Measurements from ENCODE around the gene GRN. TPM values are rescaled to one million over a fixed set of nuclear protein-coding genes. Genes with fewer than 3 reads are reported as not detected.

Gene GRN
- polyA plus RNA-seq, 1 donor = 469 TPM

DNA sequence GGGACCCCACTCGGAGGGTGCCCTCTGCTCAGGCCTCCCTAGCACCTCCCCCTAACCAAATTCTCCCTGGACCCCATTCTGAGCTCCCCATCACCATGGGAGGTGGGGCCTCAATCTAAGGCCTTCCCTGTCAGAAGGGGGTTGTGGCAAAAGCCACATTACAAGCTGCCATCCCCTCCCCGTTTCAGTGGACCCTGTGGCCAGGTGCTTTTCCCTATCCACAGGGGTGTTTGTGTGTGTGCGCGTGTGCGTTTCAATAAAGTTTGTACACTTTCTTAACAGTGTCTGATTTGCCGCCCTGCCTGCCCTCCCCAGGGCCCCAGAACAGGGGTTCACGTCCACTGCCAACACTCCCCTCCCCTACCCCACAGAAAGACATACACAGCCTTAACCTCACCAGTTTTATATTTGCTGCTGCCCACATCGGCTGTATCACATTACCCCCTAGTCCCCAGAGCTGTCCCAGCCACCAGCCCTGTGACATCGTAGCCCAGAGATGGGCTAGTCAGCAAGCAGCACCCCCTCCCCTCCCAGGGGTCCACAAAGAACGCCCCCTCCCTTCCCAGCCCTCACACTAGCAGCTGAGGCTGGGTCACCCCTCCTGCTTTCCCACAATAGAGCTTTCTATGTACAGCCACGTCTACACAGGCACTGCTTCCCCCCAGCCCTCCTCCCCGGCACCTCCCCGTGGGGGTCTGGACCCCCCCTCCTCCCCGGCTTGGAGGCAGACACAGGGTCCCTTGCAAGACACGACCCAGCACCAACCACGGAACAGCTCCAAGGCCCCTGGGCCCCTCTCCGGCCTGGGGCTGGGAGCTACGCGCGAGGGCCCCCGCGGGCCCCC, 7.9 kb downstream of the GRN start:
- no peaks in the 10 kb centered on the region for H3K4me1 ChIP-seq (ENCODE audit: control insufficient read depth, insufficient read depth, low read length)
- DNase-seq = no peak
- no CpG with 5 or more reads among the region's 22 CpGs for WGBS (ENCODE audit: insufficient coverage, low lambda C conversion rate)
- no peak overlapping the region for H3K27ac ChIP-seq (ENCODE audit: low read length)
- H3K4me3 ChIP-seq (ENCODE audit: low read length) = peak overlapping the region; percentile 10
- no peaks in the 10 kb centered on the region for H3K27me3 ChIP-seq (ENCODE audit: control insufficient read depth, insufficient read depth, low read length)
- no peaks in the 10 kb centered on the region for H3K9me3 ChIP-seq (ENCODE audit: control insufficient read depth, low read depth, low read length)
- peaks cover 50% of the 10 kb centered on the region for H3K36me3 ChIP-seq (ENCODE audit: control insufficient read depth, insufficient read depth, low read length)

DNA sequence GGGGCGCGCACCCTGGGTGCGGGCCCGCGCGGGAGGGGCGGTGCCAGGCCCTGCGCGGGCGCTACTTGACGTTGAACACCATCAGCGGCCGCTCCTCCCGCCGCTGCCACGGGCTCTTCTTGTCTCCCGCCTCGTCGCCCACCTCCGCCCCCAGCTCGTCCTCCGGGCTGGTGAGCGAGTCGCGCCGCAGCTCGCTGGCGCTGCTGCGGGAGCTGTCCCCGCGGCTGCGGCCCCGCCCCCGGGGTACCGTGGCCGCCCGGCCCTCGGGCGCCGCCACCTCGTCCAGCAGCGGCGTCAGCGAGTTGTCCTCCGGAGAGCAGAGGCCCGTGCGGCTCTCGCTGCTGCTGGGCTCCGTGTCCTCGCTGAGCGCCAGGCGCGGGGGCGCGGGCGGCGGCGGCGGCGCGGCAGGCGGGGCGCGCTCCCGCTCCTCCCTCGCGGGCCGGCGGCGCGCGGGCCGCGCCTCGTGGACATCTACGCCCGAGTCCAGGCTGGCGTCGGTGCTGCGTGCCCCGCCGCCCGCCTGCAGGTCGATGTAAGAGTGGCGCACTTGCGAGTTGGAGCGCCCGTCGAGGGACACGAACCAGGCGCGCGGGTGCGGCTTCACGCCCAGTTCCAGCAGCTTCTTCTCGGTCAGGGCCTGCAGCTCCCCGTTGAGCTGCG, 8.7 kb downstream of the GRN start:
- Histone ChIP-seq H3K27ac (ENCODE audit: low read length) (no peak overlapping the region), H3K9me3 (ENCODE audit: control insufficient read depth, low read depth, low read length) (no peaks in the 10 kb centered on the region), H3K4me1 (ENCODE audit: control insufficient read depth, insufficient read depth, low read length) (no peaks in the 10 kb centered on the region), H3K4me3 (ENCODE audit: low read length) (peak overlapping the region; percentile 10), H3K36me3 (ENCODE audit: control insufficient read depth, insufficient read depth, low read length) (peaks cover 43% of the 10 kb centered on the region), H3K27me3 (ENCODE audit: control insufficient read depth, insufficient read depth, low read length) (no peaks in the 10 kb centered on the region)
- WGBS (ENCODE audit: insufficient coverage, low lambda C conversion rate) = no CpG with 5 or more reads among the region's 98 CpGs
- DNase-seq = peak in 1 of 2 donors; percentile 51

DNA sequence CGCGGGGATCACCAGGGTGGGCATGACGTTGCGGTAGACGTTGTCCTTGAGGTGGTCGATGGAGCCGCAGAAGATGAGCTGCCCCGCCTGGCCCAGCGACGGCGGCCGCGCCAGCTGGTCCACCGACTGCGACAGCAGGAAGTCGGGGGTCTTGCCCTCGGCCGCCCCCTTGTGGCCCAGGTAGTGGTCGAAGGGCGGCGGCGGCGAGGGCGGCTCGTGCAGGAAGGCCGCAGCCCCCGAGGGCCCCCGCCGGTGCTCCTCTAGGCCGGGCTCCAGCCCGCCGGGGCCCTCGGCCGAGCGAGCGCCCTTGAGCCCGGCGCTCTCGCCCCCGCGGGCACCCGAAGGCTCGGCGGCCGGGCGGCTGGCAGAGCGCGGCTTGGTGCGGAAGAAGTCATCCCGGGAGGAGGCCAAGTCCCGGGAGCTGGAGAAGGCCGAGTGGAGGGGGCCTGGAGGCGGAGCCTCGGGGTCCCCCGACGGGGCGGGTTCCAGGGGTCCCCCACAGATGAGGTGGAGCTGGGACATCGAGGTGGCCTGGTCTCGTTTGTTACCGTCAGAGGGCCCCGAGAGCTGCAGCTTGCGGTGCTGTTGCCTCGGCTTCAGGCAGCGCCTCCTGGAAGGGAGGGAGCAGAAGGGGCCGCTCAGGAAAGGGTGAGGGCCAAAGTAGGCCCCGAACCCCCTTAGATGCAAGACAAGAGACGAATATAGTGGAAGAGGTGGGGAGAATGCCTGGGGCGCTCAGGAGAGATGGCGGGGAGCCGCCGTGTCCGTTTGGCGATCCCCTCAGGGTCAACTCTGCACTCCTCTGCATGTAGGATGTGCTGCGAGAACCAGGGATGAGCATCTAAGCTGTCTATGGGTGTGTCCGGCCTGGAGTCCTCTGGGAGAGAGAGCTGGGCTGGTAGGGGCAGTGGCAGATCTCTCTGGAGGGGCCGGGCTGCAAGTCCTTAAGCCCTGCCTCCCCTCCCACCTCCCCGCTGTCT, 9.8 kb downstream of the GRN start:
- Histone ChIP-seq H3K27ac (ENCODE audit: low read length) (no peak overlapping the region), H3K4me3 (ENCODE audit: low read length) (no peak overlapping the region), H3K27me3 (ENCODE audit: control insufficient read depth, insufficient read depth, low read length) (no peaks in the 10 kb centered on the region), H3K9me3 (ENCODE audit: control insufficient read depth, low read depth, low read length) (no peaks in the 10 kb centered on the region), H3K36me3 (ENCODE audit: control insufficient read depth, insufficient read depth, low read length) (peaks cover 32% of the 10 kb centered on the region), H3K4me1 (ENCODE audit: control insufficient read depth, insufficient read depth, low read length) (no peaks in the 10 kb centered on the region)
- no CpG with 5 or more reads among the region's 77 CpGs for WGBS (ENCODE audit: insufficient coverage, low lambda C conversion rate)
- DNase-seq = peak in 1 of 2 donors; percentile 55

DNA sequence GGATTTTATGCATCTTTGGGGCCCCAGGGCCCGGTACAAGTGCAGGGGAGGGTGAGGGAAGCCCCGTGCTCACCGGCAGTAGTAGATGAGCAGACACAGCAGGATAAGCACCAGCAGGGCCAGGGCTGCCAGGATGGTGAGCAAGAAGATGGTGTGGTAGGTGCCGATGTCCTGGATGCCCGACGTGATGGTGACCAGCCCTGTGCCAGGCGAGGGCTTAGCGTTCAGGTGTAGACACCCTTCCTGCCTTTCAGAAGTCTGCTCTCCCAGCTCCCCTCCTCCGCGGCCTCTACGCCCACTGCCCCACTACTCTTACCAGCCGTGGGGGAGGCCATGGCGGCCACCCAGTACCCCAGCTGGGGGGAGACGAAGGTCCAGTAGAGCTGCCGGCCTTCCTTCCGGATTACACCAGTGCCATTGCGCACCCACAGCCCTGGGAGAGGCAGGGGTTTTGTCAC, 10.6 kb downstream of the GRN start:
- H3K27me3 ChIP-seq (ENCODE audit: control insufficient read depth, insufficient read depth, low read length) = no peaks in the 10 kb centered on the region
- H3K27ac ChIP-seq (ENCODE audit: low read length) = no peak overlapping the region
- H3K4me1 ChIP-seq (ENCODE audit: control insufficient read depth, insufficient read depth, low read length) = peaks cover 2% of the 10 kb centered on the region
- no peak for DNase-seq
- H3K9me3 ChIP-seq (ENCODE audit: control insufficient read depth, low read depth, low read length) = no peaks in the 10 kb centered on the region
- H3K36me3 ChIP-seq (ENCODE audit: control insufficient read depth, insufficient read depth, low read length) = peaks cover 26% of the 10 kb centered on the region
- no CpG with 5 or more reads among the region's 17 CpGs for WGBS (ENCODE audit: insufficient coverage, low lambda C conversion rate)
- H3K4me3 ChIP-seq (ENCODE audit: low read length) = no peak overlapping the region

DNA sequence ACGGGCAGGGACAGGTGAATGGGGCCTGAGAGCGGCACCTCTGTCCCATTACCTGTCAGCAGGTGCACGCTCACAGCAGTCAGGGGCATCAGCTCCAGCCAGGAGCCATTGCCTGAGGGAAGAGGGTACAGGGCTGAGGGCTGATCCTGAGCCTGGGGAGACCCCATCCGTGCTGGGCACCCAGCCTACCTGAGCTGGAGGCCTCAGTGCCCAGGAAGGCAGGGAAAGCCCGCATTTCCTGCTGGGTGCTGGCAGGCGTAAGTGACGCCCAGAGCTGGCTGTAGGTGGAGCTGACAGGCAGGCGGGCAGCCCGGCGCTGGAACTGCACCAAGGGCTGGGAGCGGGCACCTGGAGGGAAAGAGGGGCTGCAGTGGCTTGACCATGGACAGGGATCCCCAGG, 11.1 kb downstream of the GRN start:
- WGBS (ENCODE audit: insufficient coverage, low lambda C conversion rate) = no CpG with 5 or more reads among the region's 11 CpGs
- Histone ChIP-seq H3K27ac (ENCODE audit: low read length) (no peak overlapping the region), H3K9me3 (ENCODE audit: control insufficient read depth, low read depth, low read length) (no peaks in the 10 kb centered on the region), H3K27me3 (ENCODE audit: control insufficient read depth, insufficient read depth, low read length) (no peaks in the 10 kb centered on the region), H3K4me1 (ENCODE audit: control insufficient read depth, insufficient read depth, low read length) (peaks cover 8% of the 10 kb centered on the region), H3K36me3 (ENCODE audit: control insufficient read depth, insufficient read depth, low read length) (peaks cover 20% of the 10 kb centered on the region), H3K4me3 (ENCODE audit: low read length) (no peak overlapping the region)
- no peak for DNase-seq

DNA sequence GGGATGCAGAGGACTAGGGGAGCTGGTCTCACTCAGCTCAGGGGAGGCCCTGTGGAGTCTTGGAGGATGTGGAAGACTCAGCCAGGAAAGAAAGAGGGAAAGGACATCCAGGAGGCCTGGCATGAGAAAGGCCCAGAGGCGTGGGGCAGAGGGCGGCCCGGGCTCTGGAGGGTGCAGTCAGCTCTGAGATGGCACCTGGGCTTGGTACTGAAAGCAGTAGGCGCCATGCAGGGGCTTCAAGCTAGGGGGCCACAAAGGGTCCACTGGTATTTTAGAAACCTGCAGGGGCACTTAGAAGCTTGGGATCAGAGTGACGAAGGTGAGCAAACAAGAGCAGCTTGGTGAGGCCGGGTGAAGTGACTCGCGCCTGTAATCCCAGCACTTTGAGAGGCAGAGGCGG, 13.0 kb downstream of the GRN start:
- H3K36me3 ChIP-seq (ENCODE audit: control insufficient read depth, insufficient read depth, low read length) = peaks cover 3% of the 10 kb centered on the region
- H3K27ac ChIP-seq (ENCODE audit: low read length) = no peak overlapping the region
- H3K4me1 ChIP-seq (ENCODE audit: control insufficient read depth, insufficient read depth, low read length) = peaks cover 10% of the 10 kb centered on the region
- H3K27me3 ChIP-seq (ENCODE audit: control insufficient read depth, insufficient read depth, low read length) = peaks cover 10% of the 10 kb centered on the region
- WGBS (ENCODE audit: insufficient coverage, low lambda C conversion rate) = 73% methylated on average over 3 of the region's 9 CpGs
- no peak for DNase-seq
- no peaks in the 10 kb centered on the region for H3K9me3 ChIP-seq (ENCODE audit: control insufficient read depth, low read depth, low read length)
- no peak overlapping the region for H3K4me3 ChIP-seq (ENCODE audit: low read length)

DNA sequence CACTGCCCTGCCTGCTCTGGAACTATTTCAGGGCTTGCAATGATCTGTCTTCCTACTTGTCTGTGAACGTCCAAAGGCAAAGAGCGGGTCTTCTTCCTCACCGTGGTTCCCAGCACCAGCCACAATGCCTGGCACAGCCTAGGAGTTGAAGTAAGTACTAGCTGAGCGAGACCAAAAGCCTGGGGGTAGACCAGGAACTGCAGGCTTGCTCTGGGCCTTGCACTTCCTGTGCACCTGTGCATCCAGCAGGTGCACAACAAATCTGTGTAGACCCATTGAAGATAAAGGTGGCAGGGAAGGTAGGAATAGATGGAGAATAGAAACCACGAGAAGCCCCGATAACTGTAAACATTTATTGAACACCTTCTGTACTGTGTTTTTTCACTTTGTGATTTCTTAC, 13.9 kb downstream of the GRN start:
- Histone ChIP-seq H3K36me3 (ENCODE audit: control insufficient read depth, insufficient read depth, low read length) (peaks cover 3% of the 10 kb centered on the region), H3K27ac (ENCODE audit: low read length) (no peak overlapping the region), H3K4me3 (ENCODE audit: low read length) (no peak overlapping the region), H3K4me1 (ENCODE audit: control insufficient read depth, insufficient read depth, low read length) (peaks cover 10% of the 10 kb centered on the region), H3K27me3 (ENCODE audit: control insufficient read depth, insufficient read depth, low read length) (peaks cover 15% of the 10 kb centered on the region), H3K9me3 (ENCODE audit: control insufficient read depth, low read depth, low read length) (no peaks in the 10 kb centered on the region)
- WGBS (ENCODE audit: insufficient coverage, low lambda C conversion rate) = 80% methylated on average over 2 of the region's 6 CpGs
- no peak for DNase-seq

DNA sequence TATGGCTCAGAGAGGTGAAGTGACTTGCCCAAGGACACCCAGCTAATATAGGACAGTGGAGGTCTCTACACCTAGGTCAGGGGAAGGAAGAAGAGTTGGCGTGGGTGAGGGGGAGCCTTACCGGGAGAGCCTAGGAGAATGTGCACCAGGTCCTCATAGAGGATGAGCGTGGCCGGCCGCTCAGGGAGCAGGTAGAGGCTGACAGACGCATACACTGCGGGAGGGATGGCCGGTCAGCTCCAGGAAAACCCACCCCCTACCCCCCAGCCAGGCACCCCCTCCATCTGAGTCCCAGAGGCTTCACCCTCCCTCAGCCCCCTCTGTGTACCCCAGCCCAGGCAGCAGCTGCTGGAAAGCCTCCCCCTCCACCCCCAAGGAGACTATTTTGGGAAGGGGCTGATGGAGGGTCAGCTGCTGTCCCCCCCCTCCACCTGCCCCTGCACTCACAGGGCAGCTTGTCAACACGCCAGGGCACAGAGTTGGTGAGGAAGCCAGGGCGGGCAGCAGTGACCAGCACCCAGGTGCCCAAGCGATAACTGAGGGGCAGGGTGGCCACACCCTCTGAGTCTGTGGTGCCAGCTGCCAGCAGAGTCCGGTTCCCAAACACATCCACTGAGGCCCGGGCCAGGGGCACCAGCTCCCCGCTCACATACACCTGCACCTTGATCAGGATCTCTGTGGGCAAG, 14.5 kb downstream of the GRN start:
- DNase-seq = no peak
- H3K36me3 ChIP-seq (ENCODE audit: control insufficient read depth, insufficient read depth, low read length) = peaks cover 3% of the 10 kb centered on the region
- H3K27ac ChIP-seq (ENCODE audit: low read length) = no peak overlapping the region
- H3K4me3 ChIP-seq (ENCODE audit: low read length) = no peak overlapping the region
- H3K4me1 ChIP-seq (ENCODE audit: control insufficient read depth, insufficient read depth, low read length) = peaks cover 10% of the 10 kb centered on the region
- peaks cover 16% of the 10 kb centered on the region for H3K27me3 ChIP-seq (ENCODE audit: control insufficient read depth, insufficient read depth, low read length)
- no peaks in the 10 kb centered on the region for H3K9me3 ChIP-seq (ENCODE audit: control insufficient read depth, low read depth, low read length)
- WGBS (ENCODE audit: insufficient coverage, low lambda C conversion rate) = no CpG with 5 or more reads among the region's 14 CpGs

DNA sequence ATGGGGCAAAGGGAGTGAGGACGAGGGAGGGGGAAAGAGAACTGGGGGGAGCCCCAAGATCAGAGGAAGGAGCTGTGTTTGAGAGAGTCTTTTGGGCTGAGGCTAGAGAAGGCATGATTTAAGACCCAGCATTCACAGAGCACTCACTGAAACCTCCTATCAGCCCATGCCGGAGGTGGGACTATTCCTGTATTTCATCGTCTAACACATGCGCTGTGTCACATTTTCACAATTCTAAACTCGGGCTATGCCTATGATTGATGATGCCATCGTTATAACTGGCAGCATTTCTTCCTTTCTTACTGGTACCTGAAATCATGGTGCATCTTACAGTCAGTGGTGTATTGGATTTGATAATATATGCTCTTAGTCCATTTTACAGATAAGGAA, 15.0 kb downstream of the GRN start:
- DNase-seq = no peak
- WGBS (ENCODE audit: insufficient coverage, low lambda C conversion rate) = no CpG with 5 or more reads among the region's 6 CpGs
- Histone ChIP-seq H3K9me3 (ENCODE audit: control insufficient read depth, low read depth, low read length) (no peaks in the 10 kb centered on the region), H3K4me1 (ENCODE audit: control insufficient read depth, insufficient read depth, low read length) (peaks cover 10% of the 10 kb centered on the region), H3K27ac (ENCODE audit: low read length) (no peak overlapping the region), H3K27me3 (ENCODE audit: control insufficient read depth, insufficient read depth, low read length) (peaks cover 20% of the 10 kb centered on the region), H3K36me3 (ENCODE audit: control insufficient read depth, insufficient read depth, low read length) (peaks cover 3% of the 10 kb centered on the region), H3K4me3 (ENCODE audit: low read length) (no peak overlapping the region)

Measured in large intestine (tissue), 3 donors.